ENCODE results near the gene SSBP2.

The SSBP2 gene

GRCh38 chr5:81785322-81785721 lies 34.4 kb upstream of the SSBP2 start:
- no peak overlapping the region for H2AFZ ChIP-seq (ENCODE audit: low read depth, low read length)
- ATAC-seq (ENCODE audit: insufficient read depth, low read depth) (no peak), DNase-seq (no peak)
- H3K36me3 ChIP-seq (ENCODE audit: insufficient read depth, low read length), result no peaks in the 10 kb centered on the region
- no peak overlapping the region for H3K4me3 ChIP-seq (ENCODE audit: low read depth in 1 of 2, low read length in 2 of 2)
- TF ChIP-seq EZH2 (IDR thresholded peaks at IDR 0.05; ENCODE audit: borderline replicate concordance, low read depth, low read length, severe bottlenecking), result no peak
- TF ChIP-seq CTCF (IDR thresholded peaks at IDR 0.05; ENCODE audit: borderline replicate concordance, extremely low read depth, low read length, poor library complexity, severe bottlenecking), result no peak
- peaks cover 38% of the 10 kb centered on the region for H3K4me1 ChIP-seq (ENCODE audit: insufficient read depth, low read length)
- H3K9me3 ChIP-seq (ENCODE audit: insufficient read depth, low read length, severe bottlenecking), result no peaks in the 10 kb centered on the region
- H3K27me3 ChIP-seq (ENCODE audit: insufficient read depth, low read length, poor library complexity), result no peaks in the 10 kb centered on the region
- H3K9ac ChIP-seq (ENCODE audit: low read depth, low read length), result no peak overlapping the region
- H3K79me2 ChIP-seq (ENCODE audit: insufficient read depth, low read length), result no peaks in the 10 kb centered on the region
- no peak overlapping the region for H3K4me2 ChIP-seq (ENCODE audit: insufficient read depth, low read length)
- no peak overlapping the region for H3K27ac ChIP-seq (ENCODE audit: low read length)
- H4K20me1 ChIP-seq (ENCODE audit: insufficient read depth, low read length), result no peaks in the 10 kb centered on the region

GRCh38 chr5:81783401-81783800 lies 32.5 kb upstream of the SSBP2 start:
- TF ChIP-seq CTCF (IDR thresholded peaks at IDR 0.05; ENCODE audit: borderline replicate concordance, extremely low read depth, low read length, poor library complexity, severe bottlenecking), result no peak
- no peak for TF ChIP-seq EZH2 (IDR thresholded peaks at IDR 0.05; ENCODE audit: borderline replicate concordance, low read depth, low read length, severe bottlenecking)
- Histone ChIP-seq H3K9me3 (ENCODE audit: insufficient read depth, low read length, severe bottlenecking) (no peaks in the 10 kb centered on the region), H3K79me2 (ENCODE audit: insufficient read depth, low read length) (no peaks in the 10 kb centered on the region), H3K36me3 (ENCODE audit: insufficient read depth, low read length) (no peaks in the 10 kb centered on the region), H3K27ac (ENCODE audit: low read length) (no peak overlapping the region; the same call in 1 of the 2 replicates), H3K4me3 (ENCODE audit: low read depth in 1 of 2, low read length in 2 of 2) (no peak overlapping the region), H2AFZ (ENCODE audit: low read depth, low read length) (no peak overlapping the region), H3K27me3 (ENCODE audit: insufficient read depth, low read length, poor library complexity) (no peaks in the 10 kb centered on the region), H4K20me1 (ENCODE audit: insufficient read depth, low read length) (no peaks in the 10 kb centered on the region), H3K9ac (ENCODE audit: low read depth, low read length) (no peak overlapping the region), H3K4me2 (ENCODE audit: insufficient read depth, low read length) (peak overlapping the region; percentile 9; the same call in 1 of the 2 replicates), H3K4me1 (ENCODE audit: insufficient read depth, low read length) (peaks cover 50% of the 10 kb centered on the region)
- ATAC-seq (ENCODE audit: insufficient read depth, low read depth) (no peak), DNase-seq (peak; percentile 29)

GRCh38 chr5:81782811-81783210 lies 31.9 kb upstream of the SSBP2 start:
- H2AFZ ChIP-seq (ENCODE audit: low read depth, low read length), result no peak overlapping the region

More at GRCh38 chr5:81782811-81783210, 31.9 kb upstream of the SSBP2 start:
- Histone ChIP-seq H3K79me2 (ENCODE audit: insufficient read depth, low read length) (no peaks in the 10 kb centered on the region), H3K4me2 (ENCODE audit: insufficient read depth, low read length) (no peak overlapping the region), H4K20me1 (ENCODE audit: insufficient read depth, low read length) (no peaks in the 10 kb centered on the region), H3K4me1 (ENCODE audit: insufficient read depth, low read length) (peaks cover 50% of the 10 kb centered on the region), H3K9me3 (ENCODE audit: insufficient read depth, low read length, severe bottlenecking) (no peaks in the 10 kb centered on the region), H3K27ac (ENCODE audit: low read length) (no peak overlapping the region; the same call in 1 of the 2 replicates), H3K4me3 (ENCODE audit: low read depth in 1 of 2, low read length in 2 of 2) (no peak overlapping the region), H3K9ac (ENCODE audit: low read depth, low read length) (no peak overlapping the region), H3K36me3 (ENCODE audit: insufficient read depth, low read length) (no peaks in the 10 kb centered on the region), H3K27me3 (ENCODE audit: insufficient read depth, low read length, poor library complexity) (no peaks in the 10 kb centered on the region)
- ATAC-seq (ENCODE audit: insufficient read depth, low read depth) (no peak), DNase-seq (no peak)
- no peak for TF ChIP-seq CTCF (IDR thresholded peaks at IDR 0.05; ENCODE audit: borderline replicate concordance, extremely low read depth, low read length, poor library complexity, severe bottlenecking)
- no peak for TF ChIP-seq EZH2 (IDR thresholded peaks at IDR 0.05; ENCODE audit: borderline replicate concordance, low read depth, low read length, severe bottlenecking)
